Fibroblast of lung (primary cell): ENCODE results near the gene ABCB8. TPM values are rescaled to one million over a fixed set of nuclear protein-coding genes. Genes with fewer than 3 reads are reported as not detected.

Experiments used
- DNase-seq, 2 donors: peaks; one replicate each; pipeline versions ENCODE4 v3.0.0 to v3.0.0-alpha.2; 2010; ENCODE audit warnings: low read depth in 2 of 2
- H2AFZ ChIP-seq: 2 replicates; pipeline ENCODE4 v1.5.1; 2012; ENCODE audit warnings: low read length, control low read depth, inconsistent platforms
- H3K27ac ChIP-seq: 2 replicates; pipeline ENCODE4 v1.5.1; 2011; ENCODE audit warnings: low read length, control low read depth; ENCODE audit not compliant: insufficient read depth
- H3K27me3 ChIP-seq: 2 replicates; pipeline ENCODE4 v1.5.1; 2011; ENCODE audit warnings: mild to moderate bottlenecking, low read length; ENCODE audit not compliant: control insufficient read depth, insufficient read depth
- H3K36me3 ChIP-seq: 2 replicates; pipeline ENCODE4 v1.5.1; 2011; ENCODE audit warnings: low read length; ENCODE audit not compliant: control insufficient read depth, insufficient read depth
- H3K4me1 ChIP-seq: 2 replicates; pipeline ENCODE4 v1.5.1; 2011; ENCODE audit warnings: low read length; ENCODE audit not compliant: control insufficient read depth, insufficient read depth; ENCODE audit errors: extremely low read depth
- H3K4me2 ChIP-seq: 2 replicates; pipeline ENCODE4 v1.5.1; 2011; ENCODE audit warnings: low read length, control low read depth; ENCODE audit not compliant: insufficient read depth; ENCODE audit errors: extremely low read depth
- H3K4me3 ChIP-seq, 4 experiments: fragments of 200-600 bp in 1 of 4; sonication (generic) in 1 of 4; replicated peaks in 1 of 4; 2 replicates each; pipeline ENCODE4 v1.5.1; 2011 to 2016; ENCODE audit warnings: low read length in 4 of 4, low read depth in 3 of 4, mild to moderate bottlenecking in 3 of 4, control low read depth in 2 of 4, inconsistent platforms in 1 of 4, mixed read lengths in 1 of 4; ENCODE audit not compliant: insufficient read depth in 1 of 4; ENCODE audit errors: control extremely low read depth in 1 of 4
- H3K79me2 ChIP-seq: 2 replicates; pipeline ENCODE4 v1.5.1; 2012; ENCODE audit warnings: mild to moderate bottlenecking, low read length, inconsistent platforms; ENCODE audit not compliant: control insufficient read depth, insufficient read depth
- H3K9ac ChIP-seq: 2 replicates; pipeline ENCODE4 v1.5.1; 2011; ENCODE audit warnings: mild to moderate bottlenecking, low read length, control low read depth; ENCODE audit not compliant: insufficient read depth
- H3K9me3 ChIP-seq: 2 replicates; pipeline ENCODE4 v1.5.1; 2012; ENCODE audit warnings: low read depth, low read length; ENCODE audit not compliant: control insufficient read depth, insufficient read depth
- H4K20me1 ChIP-seq: 2 replicates; pipeline ENCODE4 v1.5.1; 2011; ENCODE audit warnings: low read length; ENCODE audit not compliant: control insufficient read depth, insufficient read depth; ENCODE audit errors: extremely low read depth
- EZH2 ChIP-seq: IDR thresholded peaks from 2 replicates; pipeline ENCODE4 v1.5.1; 2012; ENCODE audit warnings: low read length, control low read depth, mild to moderate bottlenecking; ENCODE audit errors: missing control alignments
- polyA plus RNA-seq, 2 donors: library from polyadenylated mRNA; depleted of rRNA in 1 of 2; stranded (reverse) in 1 of 2; unstranded in 1 of 2; fragments of >200 nt; gene quantifications; 2 replicates each; pipeline ENCODE4 v1.2.1, GENCODE V29; 2011 to 2012; ENCODE audit warnings: missing spikeins in 1 of 2
- total RNA-seq: library from RNA; depleted of rRNA; stranded (reverse); fragments of >200 nt; gene quantifications from 2 replicates; pipeline ENCODE4 v1.2.1, GENCODE V29; 2014
- TF ChIP-seq, protein P1 (sequence below), 2 donors: IDR thresholded peaks in 1 of 2; conservative IDR thresholded peaks in 1 of 2; 1 replicate in 1 of 2; 2 replicates in 1 of 2; pipeline ENCODE4 v1.5.1; 2011 to 2012; ENCODE audit warnings: low read length in 2 of 2, control low read depth in 1 of 2, inconsistent platforms in 1 of 2, low read depth in 1 of 2, mild to moderate bottlenecking in 1 of 2

The ABCB8 gene
- total and polyA plus RNA-seq, 2 donors (not counting 1 experiment from before 2014, with no cell fraction given): 12.1 to 20.0 TPM

DNA sequence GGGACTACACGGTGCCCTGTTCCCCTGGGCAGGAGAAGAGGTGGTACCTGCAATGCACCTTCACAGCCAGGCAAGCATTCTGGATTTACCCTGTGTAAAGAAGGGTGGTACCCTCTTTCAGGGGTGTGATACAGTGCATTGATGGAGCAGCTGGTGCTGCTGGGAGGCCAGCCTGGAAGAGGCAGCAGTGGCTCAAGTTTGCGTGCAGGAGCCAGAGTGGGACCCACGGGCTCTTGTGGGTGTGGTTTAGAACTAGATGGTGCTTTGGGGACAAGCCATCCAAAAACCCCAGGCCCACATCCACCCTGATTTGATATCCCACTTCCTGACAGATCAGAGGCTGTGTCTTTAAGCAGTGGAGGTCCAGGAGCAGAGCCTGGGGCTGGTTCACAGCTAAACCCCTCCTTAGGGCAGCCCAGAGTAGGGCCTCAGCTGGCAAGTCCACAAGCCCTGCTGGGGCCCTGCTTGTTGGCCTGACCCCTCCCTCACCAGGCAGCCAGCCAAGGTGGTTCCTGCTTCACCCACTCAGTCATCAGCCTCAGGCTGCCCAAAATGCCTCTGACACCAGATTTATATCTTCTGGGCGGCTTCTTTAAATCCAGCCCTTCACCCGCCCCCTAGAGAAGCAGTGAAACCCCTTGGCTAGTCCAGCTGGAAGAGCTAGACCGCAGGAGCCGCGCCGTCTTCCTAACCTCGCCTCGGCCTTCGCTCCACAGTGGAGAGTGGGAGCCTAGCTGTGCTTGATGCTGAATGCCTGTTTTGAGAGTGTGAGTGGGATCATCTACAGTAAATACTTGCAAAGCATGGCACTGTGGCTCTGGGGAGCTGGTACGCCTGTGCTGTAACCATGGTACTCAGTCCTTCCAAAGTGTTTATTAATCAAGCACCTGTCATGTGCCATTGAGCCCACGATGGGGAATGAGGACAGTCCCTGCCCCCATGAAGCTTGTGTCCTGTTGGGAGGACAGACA lies 18.6 kb downstream of the ABCB8 start:
- DNase-seq: peak; percentile 74 to 95
- no peak overlapping the region for H2AFZ ChIP-seq

DNA sequence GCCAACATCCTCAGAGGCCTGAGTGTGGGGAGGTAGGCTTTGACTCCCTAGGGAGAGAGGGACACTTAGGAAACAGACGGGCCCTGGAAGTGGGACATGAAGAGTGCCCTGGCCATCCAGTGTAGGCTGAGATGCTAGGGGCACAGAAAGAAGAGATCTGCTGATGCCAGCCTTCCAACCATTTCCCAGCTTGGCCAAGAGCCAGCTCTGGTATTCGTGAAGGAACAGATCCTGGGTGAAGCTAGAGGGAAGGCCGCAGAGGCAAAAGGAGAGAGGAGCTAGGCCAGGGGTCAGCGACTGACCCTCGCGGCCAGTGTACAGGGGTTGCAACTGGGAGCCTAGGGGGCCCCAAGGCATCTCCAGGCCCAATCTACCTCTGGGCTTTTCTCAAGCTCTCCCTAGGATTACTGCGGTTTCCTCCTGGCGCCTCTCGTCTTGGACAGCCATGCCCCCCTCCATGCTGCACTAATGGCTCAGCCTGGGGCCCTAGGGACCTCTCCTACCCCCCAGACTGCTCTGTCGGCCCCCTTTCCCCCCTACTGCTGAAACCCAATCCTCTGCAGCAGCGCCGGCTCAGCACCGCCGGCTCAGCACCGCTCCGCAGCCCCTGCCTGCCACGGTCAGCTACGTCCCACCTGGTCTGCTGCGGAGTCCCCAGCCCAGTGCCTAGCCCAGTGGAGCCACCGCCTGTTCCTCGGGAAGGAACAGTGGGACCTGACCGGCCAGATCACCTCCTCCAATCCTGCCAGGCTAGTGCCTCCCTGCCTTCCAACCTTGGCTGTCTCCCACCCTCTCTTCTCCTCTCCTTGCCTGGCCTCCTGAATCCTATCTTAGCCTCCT lies 19.9 kb downstream of the ABCB8 start, which contains the start of gene ASIC3:
Gene ASIC3 (plus strand): TSS at position 556 of the 840 bp plus-strand sequence. CDS start 355 bp downstream, outside the sequence.
- Histone ChIP-seq H3K36me3 (peaks cover 2% of the 10 kb centered on the region), H3K79me2 (no peaks in the 10 kb centered on the region), H2AFZ (no peak within 1 kb of the TSS), H3K27ac (no peak within 1 kb of the TSS), H3K4me2 (no peak within 1 kb of the TSS), H3K27me3 (no peaks in the 10 kb centered on the region), H3K4me1 (peaks cover 8% of the 10 kb centered on the region), H3K9ac (no peak within 1 kb of the TSS), H4K20me1 (no peaks in the 10 kb centered on the region), H3K4me3 (no peak within 1 kb of the TSS), H3K9me3 (no peaks in the 10 kb centered on the region)
- TF ChIP-seq, protein P1, sequence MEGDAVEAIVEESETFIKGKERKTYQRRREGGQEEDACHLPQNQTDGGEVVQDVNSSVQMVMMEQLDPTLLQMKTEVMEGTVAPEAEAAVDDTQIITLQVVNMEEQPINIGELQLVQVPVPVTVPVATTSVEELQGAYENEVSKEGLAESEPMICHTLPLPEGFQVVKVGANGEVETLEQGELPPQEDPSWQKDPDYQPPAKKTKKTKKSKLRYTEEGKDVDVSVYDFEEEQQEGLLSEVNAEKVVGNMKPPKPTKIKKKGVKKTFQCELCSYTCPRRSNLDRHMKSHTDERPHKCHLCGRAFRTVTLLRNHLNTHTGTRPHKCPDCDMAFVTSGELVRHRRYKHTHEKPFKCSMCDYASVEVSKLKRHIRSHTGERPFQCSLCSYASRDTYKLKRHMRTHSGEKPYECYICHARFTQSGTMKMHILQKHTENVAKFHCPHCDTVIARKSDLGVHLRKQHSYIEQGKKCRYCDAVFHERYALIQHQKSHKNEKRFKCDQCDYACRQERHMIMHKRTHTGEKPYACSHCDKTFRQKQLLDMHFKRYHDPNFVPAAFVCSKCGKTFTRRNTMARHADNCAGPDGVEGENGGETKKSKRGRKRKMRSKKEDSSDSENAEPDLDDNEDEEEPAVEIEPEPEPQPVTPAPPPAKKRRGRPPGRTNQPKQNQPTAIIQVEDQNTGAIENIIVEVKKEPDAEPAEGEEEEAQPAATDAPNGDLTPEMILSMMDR (conservative IDR thresholded peaks at IDR 0.05 in 1 of 2, IDR thresholded peaks at IDR 0.05 in 1 of 2; ENCODE audit: low read depth in 1 of 2, low read length in 2 of 2): no peak
- TF ChIP-seq EZH2: no peak
- no peak for DNase-seq

More for the DNA sequence above, 18.6 kb downstream of the ABCB8 start:
- H4K20me1 ChIP-seq: no peaks in the 10 kb centered on the region
- H3K27me3 ChIP-seq: no peaks in the 10 kb centered on the region
- peaks cover 2% of the 10 kb centered on the region for H3K36me3 ChIP-seq
- no peak overlapping the region for H3K4me3 ChIP-seq
- no peaks in the 10 kb centered on the region for H3K9me3 ChIP-seq
- H3K4me1 ChIP-seq: peaks cover 8% of the 10 kb centered on the region
- TF ChIP-seq, protein P1 (conservative IDR thresholded peaks at IDR 0.05 in 1 of 2, IDR thresholded peaks at IDR 0.05 in 1 of 2; ENCODE audit: low read depth in 1 of 2, low read length in 2 of 2): no peak
- no peak for TF ChIP-seq EZH2
- H3K27ac ChIP-seq: no peak overlapping the region
- no peak overlapping the region for H3K4me2 ChIP-seq
- H3K9ac ChIP-seq: no peak overlapping the region
- H3K79me2 ChIP-seq: no peaks in the 10 kb centered on the region
